GM15510 (cell line): Measurements from ENCODE around the gene CHCHD6.

Source experiments
- POLR2A ChIP-seq: IDR thresholded peaks from 3 replicates; pipeline ENCODE4 v1.6.1; 2011; ENCODE audit warnings: borderline replicate concordance; ENCODE audit not compliant: insufficient read length; ENCODE audit errors: extremely low read depth

CHCHD6 gene

DNA sequence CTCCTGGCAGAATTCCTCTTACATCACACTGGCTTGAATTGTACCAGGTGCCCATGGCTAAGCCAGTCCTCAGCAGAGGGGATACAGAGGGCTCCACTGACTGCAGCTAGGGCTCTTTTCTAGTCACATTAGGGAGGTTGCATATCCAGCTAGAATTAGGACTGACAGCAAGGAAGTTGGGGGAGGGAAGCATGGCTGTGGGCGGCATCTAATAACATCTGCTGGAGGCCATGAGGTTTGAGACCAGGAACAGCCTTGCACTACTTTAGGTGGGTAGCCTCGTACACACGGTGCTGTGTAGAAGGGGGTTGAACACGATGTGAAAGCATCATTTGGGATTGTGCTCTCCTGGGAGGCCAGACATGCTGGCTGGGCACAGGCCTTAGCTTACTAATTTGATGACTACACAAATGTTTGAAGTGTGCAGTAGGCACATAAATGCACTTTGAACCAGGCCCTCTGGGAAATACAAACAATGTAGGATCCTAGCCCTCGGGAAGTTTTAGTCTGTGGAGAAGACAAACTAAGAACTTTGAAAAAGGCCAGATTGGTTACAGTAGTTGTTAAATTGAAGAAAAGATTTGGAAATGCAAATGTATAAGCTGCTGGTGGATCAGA is 30.2 kb downstream of the CHCHD6 start:
- TF ChIP-seq POLR2A, result no peak

DNA sequence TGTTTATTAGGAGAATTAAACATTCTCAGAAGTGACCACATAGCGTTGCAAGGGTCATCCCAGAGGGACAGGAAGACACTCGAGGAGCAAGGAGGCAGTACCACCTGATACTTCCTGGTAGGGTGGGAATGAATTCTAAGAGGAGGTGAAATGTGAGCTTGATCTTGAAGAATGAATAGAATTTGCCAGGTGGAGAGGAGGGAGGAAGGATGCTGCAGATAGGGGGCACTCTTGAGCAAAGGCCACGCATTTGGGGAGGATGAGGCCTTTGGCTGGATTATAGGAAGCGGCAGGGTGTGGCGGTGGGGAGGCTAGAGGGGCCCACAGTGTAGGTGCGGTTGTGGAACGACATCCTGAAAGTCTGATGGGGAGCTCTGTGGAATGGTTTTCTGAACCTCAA is 33.5 kb downstream of the CHCHD6 start:
- no peak for TF ChIP-seq POLR2A

DNA sequence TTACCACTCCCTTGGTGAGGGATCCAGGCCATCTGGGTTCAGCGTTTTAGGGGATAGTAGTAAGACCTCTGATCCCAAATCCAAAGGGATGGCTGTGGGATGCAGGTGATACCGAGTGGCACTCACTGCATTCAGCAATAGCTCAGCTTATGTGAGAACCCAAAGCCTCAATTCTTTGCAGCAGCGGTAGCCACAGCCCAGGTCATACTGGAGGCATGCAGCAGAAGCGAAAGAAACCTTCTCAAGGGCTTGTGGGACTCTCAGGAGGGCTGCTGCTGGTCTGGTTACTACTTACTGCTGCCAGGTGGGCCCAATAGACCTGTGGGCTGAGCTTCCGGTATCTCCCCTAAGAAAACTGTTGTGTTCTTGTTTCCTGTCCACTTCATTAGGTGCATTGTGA is 38.0 kb downstream of the CHCHD6 start:
- TF ChIP-seq POLR2A, result no peak

DNA sequence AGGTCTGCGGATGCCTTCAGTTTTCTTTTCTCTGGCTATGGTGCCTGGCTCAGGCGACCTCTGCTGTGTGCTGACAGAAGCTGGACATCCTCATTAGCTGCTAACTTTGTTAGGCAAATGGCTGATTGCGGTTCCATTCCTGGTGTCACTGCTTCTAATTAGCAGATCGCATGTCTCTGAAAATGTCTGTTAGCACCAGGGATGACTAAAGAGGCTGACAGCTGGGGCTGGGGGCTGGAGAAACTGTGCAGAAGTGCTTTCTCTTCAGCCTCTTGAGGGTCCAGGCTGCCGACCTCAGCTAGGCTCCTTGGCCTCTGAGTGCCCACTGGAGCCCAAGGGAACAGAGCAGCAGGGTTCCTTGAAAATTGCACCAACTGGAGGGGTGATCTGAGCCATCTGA is 39.3 kb downstream of the CHCHD6 start:
- TF ChIP-seq POLR2A, result no peak

DNA sequence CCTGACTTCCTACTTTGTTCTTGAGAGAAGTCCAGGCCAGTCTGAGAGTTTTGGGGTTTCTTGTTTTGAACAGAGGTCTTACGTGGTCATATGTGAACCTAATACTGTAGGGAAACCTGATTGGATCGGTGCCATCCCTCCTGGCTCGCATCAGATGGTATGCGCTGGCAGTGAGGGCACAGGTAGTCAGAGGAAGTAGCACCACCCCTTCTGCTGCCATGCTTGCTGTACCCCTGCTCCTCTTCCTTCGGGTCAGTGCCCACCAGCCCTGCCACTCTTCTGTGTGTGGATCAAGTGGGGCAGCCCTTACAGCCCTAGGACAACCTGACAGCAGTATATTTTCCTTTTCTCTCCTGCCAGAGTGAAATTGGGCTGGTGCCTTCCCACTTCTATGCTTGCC is 39.7 kb downstream of the CHCHD6 start:
- no peak for TF ChIP-seq POLR2A

DNA sequence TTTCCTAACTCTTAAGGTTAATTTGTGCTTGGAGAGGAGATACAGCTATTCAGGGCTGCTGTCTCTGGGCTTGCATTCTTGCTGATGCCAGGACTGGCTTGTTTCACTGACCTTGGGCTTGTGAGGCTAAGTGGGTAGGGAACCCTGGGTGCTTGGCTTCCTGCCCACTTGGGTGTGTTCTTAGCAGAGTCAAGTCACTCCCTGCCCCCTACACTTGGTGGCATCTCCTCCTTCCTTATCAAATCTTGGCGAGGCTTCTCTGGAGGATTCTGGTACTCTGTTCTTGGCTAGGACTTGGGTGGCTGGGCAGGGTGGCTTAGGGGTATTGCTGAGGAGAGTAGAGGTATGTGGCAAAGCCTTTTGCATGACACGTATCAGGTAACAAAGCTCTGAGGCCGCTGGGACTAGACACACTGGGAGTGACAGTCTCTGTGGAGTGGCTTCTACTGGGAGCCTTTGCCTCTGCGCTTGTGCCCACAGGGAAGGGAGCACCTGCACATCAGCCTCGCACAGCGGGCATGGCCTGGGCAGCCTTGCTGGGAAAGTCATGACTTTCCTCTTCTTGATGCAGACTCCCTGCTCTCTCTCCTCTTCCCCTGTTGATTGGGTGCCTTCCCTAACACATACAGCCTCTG is 41.8 kb downstream of the CHCHD6 start:
- TF ChIP-seq POLR2A, result no peak

DNA sequence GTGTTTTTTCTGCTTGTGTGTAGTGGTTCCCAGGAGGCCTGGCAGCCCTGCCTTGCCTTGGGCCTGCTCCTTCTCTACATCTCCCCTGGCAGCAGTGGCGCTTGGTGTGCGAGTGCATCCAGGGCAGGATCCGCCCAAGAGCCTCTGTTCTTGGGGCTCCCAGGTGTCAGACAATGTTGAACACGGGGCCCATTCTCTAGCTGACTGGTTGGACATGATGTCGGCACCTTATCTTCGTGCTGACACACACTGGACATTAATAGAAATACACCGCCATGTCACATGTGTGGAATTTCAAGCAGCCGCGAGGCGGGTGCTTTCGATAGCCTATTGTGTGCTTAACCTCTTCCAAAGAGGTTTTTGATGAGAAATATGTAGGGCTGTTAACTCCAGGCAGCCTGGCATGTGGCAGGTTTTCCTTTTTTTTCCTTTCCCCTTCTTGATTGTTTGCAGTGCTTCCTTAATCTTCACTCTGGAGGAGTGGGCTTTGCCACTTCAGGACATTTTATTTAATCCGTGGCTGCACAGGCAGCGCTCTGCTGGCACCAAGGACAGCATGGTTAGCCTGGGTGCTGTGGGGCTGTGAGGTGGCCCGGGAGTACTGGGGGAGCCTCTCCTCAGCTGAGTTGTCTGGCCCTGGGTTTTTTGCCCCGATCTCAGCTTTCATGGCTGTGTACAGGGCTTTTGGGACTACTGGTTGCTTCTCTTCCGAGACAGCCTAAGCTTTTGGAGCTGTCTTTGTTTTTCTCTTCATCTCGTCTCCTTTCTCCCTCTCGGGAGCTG is 42.5 kb downstream of the CHCHD6 start:
- TF ChIP-seq POLR2A, result no peak

DNA sequence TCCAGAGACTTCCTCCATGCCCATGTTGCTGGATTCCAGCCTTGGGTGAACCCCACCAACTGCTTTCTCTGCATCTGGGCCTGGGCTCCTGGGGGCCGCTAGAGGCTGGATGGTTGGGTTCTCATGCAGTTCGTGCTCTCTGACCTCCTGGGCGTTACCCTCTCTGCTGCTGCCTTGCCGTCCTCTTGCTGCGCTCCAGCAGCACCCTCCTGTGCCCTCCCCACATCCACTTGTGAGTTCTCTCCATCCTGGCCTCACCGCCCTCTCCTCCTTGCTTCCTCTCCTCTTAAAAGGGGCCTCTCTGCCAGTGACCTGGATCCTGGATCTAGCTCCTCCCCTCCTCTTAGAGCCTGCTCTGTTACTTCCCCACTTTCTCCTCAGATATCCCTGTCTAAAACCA is 43.7 kb downstream of the CHCHD6 start:
- TF ChIP-seq POLR2A, result no peak

DNA sequence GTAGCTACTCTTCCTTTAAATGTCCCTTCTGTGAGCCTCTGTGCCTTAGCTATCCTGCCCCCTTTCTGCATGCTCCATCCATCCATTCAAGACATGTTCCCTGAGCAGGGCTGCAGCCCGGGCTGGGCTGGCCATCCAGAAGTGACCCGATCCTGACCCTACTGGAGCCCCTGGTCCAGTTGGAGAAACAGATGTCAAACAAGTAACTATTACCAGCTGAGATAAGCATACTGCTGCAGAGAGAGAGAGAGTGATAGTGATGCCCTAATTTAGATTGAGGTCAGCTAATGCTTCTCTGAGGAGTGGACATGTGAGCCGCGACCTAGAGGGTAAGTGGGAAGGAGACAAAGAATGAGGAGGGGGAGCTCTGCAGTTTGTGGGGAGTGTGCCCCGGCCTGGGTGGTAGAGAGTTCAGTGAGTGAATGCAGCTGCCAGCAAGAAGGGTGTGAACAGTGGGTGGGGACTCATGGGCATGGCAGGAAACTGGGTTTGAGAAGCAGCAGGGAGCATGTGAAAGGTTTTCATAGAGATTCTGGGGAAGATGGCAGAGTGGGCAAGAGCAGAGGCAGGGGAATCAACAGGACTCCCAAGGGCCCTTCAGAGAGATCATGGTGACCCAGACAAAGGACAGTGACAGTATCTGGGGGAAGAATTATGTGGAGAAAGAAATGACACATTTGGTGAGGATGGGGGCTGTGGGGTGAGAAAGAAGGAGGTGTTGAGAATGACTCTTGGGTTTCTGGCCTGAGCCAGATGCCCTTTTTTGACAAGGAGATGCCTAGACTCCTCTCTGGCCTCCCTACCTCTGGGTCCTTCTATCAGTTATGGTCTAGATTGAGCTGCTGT is 44.9 kb downstream of the CHCHD6 start:
- TF ChIP-seq POLR2A, result no peak

DNA sequence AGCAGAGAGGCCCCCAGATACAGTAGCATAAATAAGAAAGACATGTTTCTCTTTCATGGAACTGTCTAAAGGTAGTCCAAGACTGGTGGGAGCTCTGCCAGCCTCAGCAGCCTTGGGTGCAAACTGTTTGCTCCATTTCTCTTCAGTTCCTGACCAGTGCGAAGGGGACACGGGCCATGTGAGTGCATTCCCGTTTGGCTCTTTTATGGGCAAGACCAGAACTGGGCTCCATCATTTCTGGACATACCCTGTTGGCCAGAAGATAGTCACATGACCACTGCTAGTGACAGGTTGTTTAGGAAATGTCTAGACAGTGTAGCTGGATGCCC is 45.5 kb downstream of the CHCHD6 start:
- no peak for TF ChIP-seq POLR2A

DNA sequence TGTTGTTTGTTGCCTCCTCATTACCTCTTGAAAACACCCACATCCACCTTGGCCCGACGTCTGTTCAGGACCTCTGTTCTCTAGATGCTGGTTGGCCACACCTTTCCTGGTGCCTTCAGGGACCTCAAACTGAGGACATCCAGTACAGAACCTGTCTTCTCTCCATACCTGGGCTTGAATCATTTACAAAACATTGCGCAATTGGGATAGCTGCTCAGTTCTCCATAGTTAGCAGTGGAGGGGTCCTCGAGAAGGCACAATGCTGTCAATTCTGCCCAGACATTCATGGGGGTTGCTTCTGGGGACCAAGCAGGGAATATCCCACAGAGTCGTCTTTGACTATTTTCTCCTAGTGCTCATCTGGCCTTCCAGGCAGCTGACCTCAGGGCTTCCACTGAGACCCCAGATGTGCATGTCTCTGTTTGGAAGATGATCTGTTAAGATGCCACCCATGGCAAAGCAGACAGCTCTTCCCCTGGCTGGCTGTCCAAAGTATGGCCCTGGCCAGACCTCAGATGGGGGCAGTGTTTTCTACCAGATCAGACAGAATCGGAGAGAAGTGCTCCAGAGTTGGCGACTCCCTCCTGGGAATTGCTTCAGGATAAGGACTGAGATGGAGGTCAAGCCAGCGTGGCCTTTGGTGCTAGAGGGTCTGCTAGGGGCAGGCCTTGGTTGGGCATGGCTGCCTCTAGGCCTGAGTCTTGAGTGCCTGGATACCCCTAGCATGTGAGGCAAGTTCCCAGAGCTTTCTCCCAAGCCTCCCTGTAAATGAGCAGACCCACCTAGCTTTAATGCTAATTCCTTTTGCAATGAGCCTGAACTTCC is 46.1 kb downstream of the CHCHD6 start:
- no peak for TF ChIP-seq POLR2A

DNA sequence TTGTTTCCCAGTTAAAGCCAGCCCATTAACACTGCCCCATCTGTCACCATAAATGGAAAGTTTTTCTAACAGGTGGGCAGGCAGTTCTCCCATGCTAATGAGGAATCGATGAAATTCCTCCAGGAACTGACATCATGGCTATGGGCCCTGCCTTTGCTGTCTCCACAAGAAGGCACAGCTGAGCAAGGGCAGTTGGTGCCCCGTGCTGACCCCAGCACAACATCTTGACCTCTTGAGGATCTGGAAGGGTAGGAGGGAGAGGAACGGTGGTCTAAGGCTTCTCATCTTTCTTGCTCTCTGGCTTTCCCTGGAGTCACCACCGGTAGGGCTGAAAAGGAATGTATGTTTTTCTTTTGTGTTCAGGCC is 46.7 kb downstream of the CHCHD6 start:
- TF ChIP-seq POLR2A, result no peak

DNA sequence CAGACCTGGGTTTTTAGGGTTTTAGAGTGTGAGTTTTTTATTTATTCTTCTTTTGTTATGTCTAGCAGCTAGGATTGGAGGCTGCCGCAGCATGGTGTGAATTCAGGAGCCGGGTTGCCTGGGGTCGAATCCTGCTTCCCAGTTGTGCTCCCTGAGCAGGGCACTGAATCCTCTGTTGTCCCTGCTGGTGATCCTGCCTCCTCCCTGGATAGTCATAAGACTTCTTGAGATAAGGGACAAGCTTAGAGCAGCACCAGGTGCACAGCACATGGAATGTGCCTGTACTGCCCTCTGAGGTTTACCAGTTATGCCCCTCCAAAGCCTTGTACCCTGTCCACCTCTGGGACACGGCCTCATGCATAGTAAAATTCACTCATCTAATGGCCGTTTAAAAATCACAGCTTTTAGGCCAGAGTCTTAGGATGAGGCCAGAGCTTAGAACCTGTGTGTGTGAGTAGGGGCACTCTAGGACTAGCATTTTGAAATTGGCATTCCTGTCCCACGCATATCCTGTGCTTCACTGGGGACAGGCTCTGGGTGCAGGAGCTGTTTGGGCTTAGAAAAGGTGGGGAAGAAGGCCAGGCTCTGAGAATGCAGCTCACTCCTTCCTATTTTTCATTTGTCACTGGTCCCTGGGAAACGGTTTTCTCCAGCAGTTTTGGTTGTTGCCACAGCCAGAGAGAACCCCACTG is 47.7 kb downstream of the CHCHD6 start:
- no peak for TF ChIP-seq POLR2A
